Mesenchymal stem cell (in vitro differentiated cells and primary cell): ENCODE results near the gene ATP5F1D.

Experiments used
- DNase-seq: peaks from one replicate; pipeline ENCODE4 v3.0.0-alpha.2; 2013
- H2AFZ ChIP-seq: one replicate; pipeline ENCODE4 v1.6.1; 2013; ENCODE audit warnings: low read depth, mild to moderate bottlenecking, control low read depth, inconsistent platforms, low read length, moderate library complexity
- H2AK5ac ChIP-seq: 2 replicates; pipeline ENCODE4 v1.6.1; 2013; ENCODE audit warnings: low read length, moderate library complexity, mild to moderate bottlenecking, inconsistent platforms; ENCODE audit not compliant: severe bottlenecking
- H2BK120ac ChIP-seq: one replicate; pipeline ENCODE4 v1.6.1; 2013; ENCODE audit warnings: low read depth, mild to moderate bottlenecking, inconsistent platforms, low read length, moderate library complexity
- H2BK12ac ChIP-seq, 2 experiments: one replicate each; pipeline ENCODE4 v1.6.1; 2013; ENCODE audit warnings: inconsistent platforms in 2 of 2, low read length in 2 of 2, mild to moderate bottlenecking in 2 of 2, moderate library complexity in 2 of 2, control low read depth in 1 of 2
- H2BK15ac ChIP-seq: one replicate; pipeline ENCODE4 v1.6.1; 2013; ENCODE audit warnings: mild to moderate bottlenecking, low read depth, inconsistent platforms; ENCODE audit not compliant: poor library complexity, severe bottlenecking
- H2BK5ac ChIP-seq: 2 replicates; pipeline ENCODE4 v1.6.1; 2013; ENCODE audit warnings: low read depth, mild to moderate bottlenecking, low read length, control low read depth, inconsistent platforms; ENCODE audit not compliant: poor library complexity, severe bottlenecking
- H3K14ac ChIP-seq, 2 experiments: one replicate each; pipeline ENCODE4 v1.6.1; 2013; ENCODE audit warnings: inconsistent platforms in 2 of 2, low read length in 2 of 2, control low read depth in 1 of 2, mild to moderate bottlenecking in 1 of 2, moderate library complexity in 1 of 2
- H3K18ac ChIP-seq, 2 experiments: one replicate each; pipeline ENCODE4 v1.6.1; 2013; ENCODE audit warnings: inconsistent platforms in 2 of 2, low read length in 2 of 2, control low read depth in 1 of 2, low read depth in 1 of 2, mild to moderate bottlenecking in 1 of 2
- H3K23ac ChIP-seq, 2 experiments: one replicate each; pipeline ENCODE4 v1.6.1; 2013; ENCODE audit warnings: inconsistent platforms in 2 of 2, low read length in 2 of 2, mild to moderate bottlenecking in 2 of 2, moderate library complexity in 2 of 2, control low read depth in 1 of 2
- H3K27ac ChIP-seq: 2 replicates; pipeline ENCODE4 v1.5.1; 2013; ENCODE audit warnings: mild to moderate bottlenecking, moderate library complexity, low read length, control low read depth, inconsistent platforms; ENCODE audit not compliant: poor library complexity, severe bottlenecking
- H3K27me3 ChIP-seq, 2 experiments: 2 replicates each; pipeline versions ENCODE4 v1.6.1 to v1.7.0; 2013; ENCODE audit warnings: low read length in 2 of 2, mild to moderate bottlenecking in 2 of 2, moderate library complexity in 2 of 2, control low read depth in 1 of 2, inconsistent platforms in 1 of 2; ENCODE audit not compliant: control insufficient read depth in 1 of 2, insufficient read depth in 1 of 2
- H3K36me3 ChIP-seq, 2 experiments: 2 replicates each; pipeline versions ENCODE4 v1.6.1 to v1.7.0; 2013; ENCODE audit warnings: low read length in 2 of 2, control low read depth in 1 of 2, inconsistent platforms in 1 of 2, low read depth in 1 of 2, mild to moderate bottlenecking in 1 of 2; ENCODE audit not compliant: insufficient read depth in 2 of 2, control insufficient read depth in 1 of 2
- H3K4ac ChIP-seq, 2 experiments: one replicate each; pipeline ENCODE4 v1.6.1; 2013; ENCODE audit warnings: inconsistent platforms in 2 of 2, low read length in 2 of 2, mild to moderate bottlenecking in 2 of 2, moderate library complexity in 2 of 2, control low read depth in 1 of 2, low read depth in 1 of 2
- H3K4me1 ChIP-seq: 2 replicates; pipeline ENCODE4 v1.6.1; 2013; ENCODE audit warnings: low read depth, low read length, control low read depth; ENCODE audit not compliant: control insufficient read depth, insufficient read depth
- H3K4me2 ChIP-seq: 2 replicates; pipeline ENCODE4 v1.6.1; 2013; ENCODE audit warnings: low read length, mild to moderate bottlenecking, inconsistent platforms; ENCODE audit not compliant: poor library complexity, severe bottlenecking
- H3K4me3 ChIP-seq, 2 experiments: 2 replicates each; pipeline versions ENCODE4 v1.5.1 to v1.7.0; 2013; ENCODE audit warnings: low read length in 2 of 2, mild to moderate bottlenecking in 2 of 2, control low read depth in 1 of 2, low read depth in 1 of 2; ENCODE audit not compliant: insufficient read depth in 1 of 2
- H3K79me1 ChIP-seq: replicated peaks from 2 replicates; pipeline ENCODE4 v1.6.1; 2013; ENCODE audit warnings: mild to moderate bottlenecking, control low read depth, low read length, inconsistent platforms; ENCODE audit not compliant: poor library complexity, severe bottlenecking
- H3K9ac ChIP-seq: 2 replicates; pipeline ENCODE4 v1.7.0; 2013; ENCODE audit warnings: mild to moderate bottlenecking, low read length, moderate library complexity
- H3K9me3 ChIP-seq: 2 replicates; pipeline ENCODE4 v1.7.0; 2013; ENCODE audit warnings: mild to moderate bottlenecking, low read length; ENCODE audit not compliant: control insufficient read depth
- H4K8ac ChIP-seq: one replicate; pipeline ENCODE4 v1.6.1; 2013; ENCODE audit warnings: inconsistent platforms, mild to moderate bottlenecking, low read length, moderate library complexity
- H4K91ac ChIP-seq: one replicate; pipeline ENCODE4 v1.6.1; 2013; ENCODE audit warnings: mild to moderate bottlenecking, low read length, inconsistent platforms
- WGBS: methylation state at CpG from one replicate; pipeline ENCODE4 v1.1.7; 2013; ENCODE audit warnings: mixed read lengths; 5-methylcytosine and 5-hydroxymethylcytosine counted together

ATP5F1D gene

DNA sequence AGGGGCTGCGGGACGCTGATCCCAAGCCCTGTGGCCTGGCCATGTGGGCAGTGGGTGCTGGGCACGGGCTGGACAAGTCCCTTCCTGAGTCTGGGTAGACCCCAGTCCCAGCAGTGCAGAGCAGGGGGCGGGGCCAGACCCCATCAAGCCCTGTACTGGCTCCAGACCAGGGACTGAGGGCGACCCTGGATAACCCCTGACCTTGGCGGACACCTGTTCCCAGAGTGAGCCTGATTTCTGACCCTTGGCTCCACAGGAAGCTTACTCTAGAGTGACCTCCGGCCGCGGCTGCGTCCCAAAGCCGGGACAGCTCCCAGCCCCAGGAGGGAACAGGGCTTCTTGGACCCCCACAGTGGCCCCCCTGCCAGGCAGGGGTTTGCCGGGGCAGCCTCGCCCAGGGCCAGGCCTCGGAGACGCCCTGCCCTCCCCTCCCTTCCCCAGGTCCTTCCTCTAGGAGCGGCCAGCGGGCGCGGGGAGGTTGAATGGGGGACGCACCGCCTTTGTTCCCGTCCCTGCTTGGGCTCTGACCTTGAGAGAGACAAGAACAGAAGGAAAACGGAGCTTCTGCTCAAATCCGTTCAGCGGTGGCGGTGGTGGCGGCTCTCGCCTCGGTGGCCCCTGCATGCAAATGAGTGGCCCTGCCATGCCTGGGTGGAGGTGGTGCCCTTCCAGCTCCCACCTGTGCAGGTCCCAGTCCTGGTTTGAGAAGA is 41.8 kb downstream of the ATP5F1D start:
- no peak overlapping the region for H4K91ac ChIP-seq
- H3K79me1 ChIP-seq: peaks cover 9% of the 10 kb centered on the region
- no peak overlapping the region for H3K4me3 ChIP-seq
- H3K23ac ChIP-seq: no peak overlapping the region
- H3K27ac ChIP-seq: no peak overlapping the region
- no peak overlapping the region for H3K4me2 ChIP-seq
- no peak overlapping the region for H2AFZ ChIP-seq
- H2BK12ac ChIP-seq: no peak overlapping the region
- no peak overlapping the region for H3K9ac ChIP-seq
- H3K27me3 ChIP-seq: peaks cover 37 to 49% of the 10 kb centered on the region in 2 experiments
- H3K36me3 ChIP-seq: peaks cover 9 to 26% of the 10 kb centered on the region in 2 experiments
- no peak overlapping the region for H2BK120ac ChIP-seq
- DNase-seq: no peak
- no peak overlapping the region for H3K14ac ChIP-seq
- H3K18ac ChIP-seq: no peak overlapping the region
- no peak overlapping the region for H4K8ac ChIP-seq
- no peak overlapping the region for H2AK5ac ChIP-seq
- H2BK5ac ChIP-seq: no peak overlapping the region
- no peaks in the 10 kb centered on the region for H3K9me3 ChIP-seq
- H3K4ac ChIP-seq: no peak overlapping the region
- no peak overlapping the region for H2BK15ac ChIP-seq
- peaks cover 12% of the 10 kb centered on the region for H3K4me1 ChIP-seq
- WGBS: 86% methylated on average over 28 of the region's 29 CpGs

DNA sequence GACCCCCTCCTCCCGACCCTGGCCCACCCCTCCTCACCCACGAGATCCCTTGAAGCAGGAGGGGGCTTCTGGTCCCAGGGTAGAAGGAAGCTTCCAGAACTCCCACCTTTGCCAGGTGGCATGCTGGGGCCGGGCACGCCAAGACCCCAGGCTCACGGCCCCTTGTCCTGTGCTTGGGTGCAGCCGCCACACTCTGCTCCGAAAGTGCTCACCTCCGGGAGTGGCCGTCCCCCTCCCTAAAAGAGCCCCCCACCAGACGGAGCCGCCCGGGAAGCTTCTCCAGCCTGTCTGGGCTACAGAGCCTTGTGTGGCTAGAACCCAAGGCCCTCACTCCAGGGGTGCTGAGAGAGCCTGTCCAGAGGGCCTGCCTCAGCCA is 42.4 kb downstream of the ATP5F1D start:
- whole genome bisulfite sequencing: 87% methylated on average over 11 of the region's 12 CpGs
- Histone ChIP-seq H3K27me3 (peaks cover 37 to 55% of the 10 kb centered on the region in 2 experiments), H3K9me3 (no peaks in the 10 kb centered on the region), H3K4me3 (no peak overlapping the region), H2AK5ac (no peak overlapping the region), H3K9ac (no peak overlapping the region), H3K4ac (no peak overlapping the region), H2BK120ac (no peak overlapping the region), H3K4me2 (no peak overlapping the region), H4K91ac (no peak overlapping the region), H3K79me1 (peaks cover 7% of the 10 kb centered on the region), H2AFZ (no peak overlapping the region), H3K4me1 (peaks cover 12% of the 10 kb centered on the region), H3K23ac (no peak overlapping the region), H4K8ac (no peak overlapping the region), H2BK5ac (no peak overlapping the region), H2BK12ac (no peak overlapping the region), H3K14ac (no peak overlapping the region), H3K27ac (no peak overlapping the region), H3K18ac (no peak overlapping the region), H2BK15ac (no peak overlapping the region), H3K36me3 (peaks cover 8 to 21% of the 10 kb centered on the region in 2 experiments)
- no peak for DNase-seq

DNA sequence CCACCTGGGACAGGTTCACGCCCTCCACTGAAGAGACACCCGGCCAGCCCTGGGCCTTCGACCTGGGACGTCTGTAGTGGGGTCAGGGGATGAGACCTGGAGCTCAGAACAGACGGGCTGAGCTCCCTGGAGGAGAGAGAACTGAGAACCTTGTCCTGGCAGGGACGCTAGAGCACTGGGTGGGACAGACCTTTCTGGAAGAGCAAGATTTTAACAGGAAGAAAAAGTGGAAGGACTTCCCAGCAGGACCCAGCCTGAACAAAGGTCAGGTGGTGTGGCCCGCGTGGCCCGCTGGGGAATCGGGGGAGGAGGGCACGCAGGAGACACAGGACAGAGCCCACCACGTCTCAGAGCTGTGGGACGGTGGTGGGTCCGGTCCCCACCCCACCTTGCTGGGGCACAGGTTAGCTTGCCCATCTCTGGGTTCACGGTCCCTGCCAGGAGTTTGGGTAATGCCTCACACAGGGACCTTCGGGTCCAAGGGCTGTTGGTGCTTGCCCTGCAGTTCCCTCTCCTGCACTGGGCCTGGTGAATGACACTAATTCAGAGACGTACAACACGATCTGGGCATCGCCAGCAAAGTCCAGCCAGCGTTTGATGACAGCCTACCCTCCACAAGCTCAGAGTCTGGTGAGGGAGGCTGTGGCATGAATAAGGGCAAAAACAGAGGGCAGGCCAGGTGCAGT is 42.9 kb downstream of the ATP5F1D start:
- Histone ChIP-seq H2BK15ac (no peak overlapping the region), H3K4ac (no peak overlapping the region), H3K14ac (no peak overlapping the region), H2BK120ac (no peak overlapping the region), H2AK5ac (no peak overlapping the region), H4K8ac (no peak overlapping the region), H2BK5ac (no peak overlapping the region), H3K27ac (no peak overlapping the region), H3K4me1 (peaks cover 12% of the 10 kb centered on the region), H2AFZ (no peak overlapping the region), H3K36me3 (peaks cover 2 to 16% of the 10 kb centered on the region in 2 experiments), H3K23ac (no peak overlapping the region), H3K79me1 (peaks cover 2% of the 10 kb centered on the region), H3K9ac (no peak overlapping the region), H3K9me3 (no peaks in the 10 kb centered on the region), H4K91ac (no peak overlapping the region), H3K27me3 (peaks cover 37 to 60% of the 10 kb centered on the region in 2 experiments), H3K4me2 (no peak overlapping the region), H3K18ac (no peak overlapping the region), H2BK12ac (no peak overlapping the region), H3K4me3 (no peak overlapping the region)
- 82% methylated on average over 20 of the region's 20 CpGs for WGBS
- no peak for DNase-seq

DNA sequence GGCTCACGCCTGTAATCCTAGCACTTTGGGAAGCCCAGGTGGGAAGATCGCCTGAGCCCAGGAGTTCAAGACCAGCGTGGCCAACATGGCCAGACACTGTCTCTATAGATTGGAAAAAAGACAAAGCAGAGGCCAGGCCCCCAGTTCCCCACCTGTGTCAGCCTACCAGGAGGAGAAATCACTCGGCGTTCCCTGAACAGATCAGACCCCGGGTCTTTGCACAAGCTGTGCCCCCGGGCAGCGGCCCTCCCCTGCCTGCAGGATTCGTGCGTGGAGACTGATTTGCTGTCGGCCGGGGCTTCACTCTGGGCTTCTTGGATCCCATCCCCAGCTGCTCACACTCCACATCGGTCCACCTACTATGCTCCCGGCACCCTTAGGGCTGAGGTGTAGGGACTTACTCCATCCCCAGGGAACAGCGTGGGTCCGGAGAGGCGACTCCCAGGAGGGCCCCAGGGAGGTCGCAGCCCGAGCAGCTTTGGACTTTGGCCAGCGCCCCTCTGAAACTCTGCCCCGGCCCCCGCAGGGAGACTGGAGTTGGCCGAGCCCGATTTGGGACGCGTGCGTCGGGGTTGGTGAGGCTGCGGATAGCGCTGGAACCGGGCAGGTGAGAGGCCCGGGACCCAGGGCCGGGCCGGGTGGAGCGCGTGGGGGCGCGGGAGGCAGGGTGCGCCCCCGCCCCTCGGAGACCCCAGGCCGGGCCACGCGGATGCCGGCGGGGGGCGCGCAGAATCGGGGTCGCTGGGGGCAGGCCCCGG is 43.6 kb downstream of the ATP5F1D start:
- H3K4me1 ChIP-seq: peaks cover 11% of the 10 kb centered on the region
- H3K27ac ChIP-seq: no peak overlapping the region
- no peak overlapping the region for H2BK5ac ChIP-seq
- no peak overlapping the region for H4K91ac ChIP-seq
- no peak overlapping the region for H3K4me2 ChIP-seq
- H3K9ac ChIP-seq: no peak overlapping the region
- H2AFZ ChIP-seq: no peak overlapping the region
- no peak for DNase-seq
- H2BK15ac ChIP-seq: peak overlapping the region; percentile 66
- H3K79me1 ChIP-seq: no peaks in the 10 kb centered on the region
- H3K4ac ChIP-seq: no peak overlapping the region
- no peaks in the 10 kb centered on the region for H3K9me3 ChIP-seq
- no peak overlapping the region for H3K18ac ChIP-seq
- peaks cover 37 to 66% of the 10 kb centered on the region in 2 experiments for H3K27me3 ChIP-seq
- no peak overlapping the region for H4K8ac ChIP-seq
- H3K23ac ChIP-seq: no peak overlapping the region
- peaks cover 0 to 9% of the 10 kb centered on the region in 2 experiments for H3K36me3 ChIP-seq
- no peak overlapping the region for H2AK5ac ChIP-seq
- no peak overlapping the region for H2BK12ac ChIP-seq
- no peak overlapping the region for H3K14ac ChIP-seq
- no peak overlapping the region for H2BK120ac ChIP-seq
- peak overlapping the region in 1 of 2 experiments; percentile 17 for H3K4me3 ChIP-seq
- 32% methylated on average over 33 of the region's 51 CpGs for WGBS
